Eye (tissue), 1 donor: ENCODE data around the gene GGTLC2.
A peak's percentile ranks its signal among the peaks of the same experiment; 100 is the strongest.
"Not testable (repeated sequence)": the region's sequence is repeated elsewhere in the genome, so short reads cannot be mapped to it uniquely, and the experiment has no call there.

Source experiments
- DNase-seq: peaks from one replicate; pipeline ENCODE4 v3.0.0-alpha.2; 2015

Gene GGTLC2

GRCh38 chr22:22644314-22644713 lies at the start of gene GGTLC2:
Gene GGTLC2 (plus strand): TSS chr22:22644614. CDS start chr22:22646346, 1,732 bp downstream.
- not testable (repeated sequence) for DNase-seq

- no peak for DNase-seq
Measured at GRCh38 chr22:22595001-22595835, 49.2 kb upstream of the GGTLC2 start.

GRCh38 chr22:22598144-22598543 lies 46.3 kb upstream of the GGTLC2 start:
- no peak for DNase-seq

- no peak for DNase-seq
Measured at GRCh38 chr22:22599248-22599647, 45.2 kb upstream of the GGTLC2 start.

GRCh38 chr22:22600531-22601261 lies 43.7 kb upstream of the GGTLC2 start:
- no peak for DNase-seq

GRCh38 chr22:22603470-22603947 lies 40.9 kb upstream of the GGTLC2 start:
- DNase-seq = no peak

- DNase-seq = no peak
Measured at GRCh38 chr22:22604326-22605073, 39.9 kb upstream of the GGTLC2 start.

GRCh38 chr22:22605074-22605404 lies 39.4 kb upstream of the GGTLC2 start:
- no peak for DNase-seq

- DNase-seq = not testable (repeated sequence)
Measured at GRCh38 chr22:22608022-22608421, 36.4 kb upstream of the GGTLC2 start.

GRCh38 chr22:22609291-22609690 lies 35.1 kb upstream of the GGTLC2 start:
- no peak for DNase-seq

- no peak for DNase-seq
Measured at GRCh38 chr22:22612516-22612915, 31.9 kb upstream of the GGTLC2 start.

GRCh38 chr22:22614065-22614464 lies 30.3 kb upstream of the GGTLC2 start:
- no peak for DNase-seq

- DNase-seq = no peak
Measured at GRCh38 chr22:22616636-22617035, 27.8 kb upstream of the GGTLC2 start.

GRCh38 chr22:22618448-22618847 lies 26.0 kb upstream of the GGTLC2 start:
- DNase-seq = no peak

GRCh38 chr22:22618923-22619322 lies 25.5 kb upstream of the GGTLC2 start:
- DNase-seq = no peak

GRCh38 chr22:22619765-22620414 lies 24.5 kb upstream of the GGTLC2 start:
- DNase-seq = no peak

- not testable (repeated sequence) for DNase-seq
Measured at GRCh38 chr22:22628546-22629495, 15.6 kb upstream of the GGTLC2 start.

GRCh38 chr22:22631223-22631652 lies 13.2 kb upstream of the GGTLC2 start:
- peak; percentile 58 for DNase-seq

GRCh38 chr22:22632226-22632625 lies 12.2 kb upstream of the GGTLC2 start:
- DNase-seq = not testable (repeated sequence)

- DNase-seq = not testable (repeated sequence)
Measured at GRCh38 chr22:22633533-22633932, 10.9 kb upstream of the GGTLC2 start.

GRCh38 chr22:22636260-22636659 lies 8.2 kb upstream of the GGTLC2 start:
- DNase-seq = not testable (repeated sequence)
